ENCODE data around the gene FTO. TPM values are rescaled to one million over a fixed set of nuclear protein-coding genes. Genes with fewer than 3 reads are reported as not detected.
A peak's percentile ranks its signal among the peaks of the same experiment; 100 is the strongest.
"Not testable (repeated sequence)": the region's sequence is repeated elsewhere in the genome, so short reads cannot be mapped to it uniquely, and the experiment has no call there.

FTO gene
- total RNA-seq, 1 donor from 2014 or later: 110 TPM

GRCh38 chr16:53693320-53693719 is 10.6 kb upstream of the FTO start:
- H3K4me3 Mint-ChIP-seq: no peak overlapping the region
- Histone ChIP-seq H3K79me2 (ENCODE audit: low read depth) (no peaks in the 10 kb centered on the region), H3K9ac (no peak overlapping the region), H3K9me3 (ENCODE audit: low read depth) (no peaks in the 10 kb centered on the region), H3K4me3 (no peak overlapping the region), H3F3A (ENCODE audit: low read depth) (no peaks in the 10 kb centered on the region), H3K4me1 (no peaks in the 10 kb centered on the region), H4K20me1 (ENCODE audit: low read depth) (no peaks in the 10 kb centered on the region), H3K36me3 (peaks cover 14% of the 10 kb centered on the region), H3K27ac (no peak overlapping the region), H2AFZ (replicated peaks) (no peak overlapping the region), H3K27me3 (no peaks in the 10 kb centered on the region), H3K4me2 (no peak overlapping the region)
- no peaks in the 10 kb centered on the region for H3K27me3 Mint-ChIP-seq (ENCODE audit: insufficient read depth, low read depth)
- DNase-seq (ENCODE audit: low spot score): no peak
- no peaks in the 10 kb centered on the region for H3K4me1 Mint-ChIP-seq
- TF ChIP-seq, protein P1, sequence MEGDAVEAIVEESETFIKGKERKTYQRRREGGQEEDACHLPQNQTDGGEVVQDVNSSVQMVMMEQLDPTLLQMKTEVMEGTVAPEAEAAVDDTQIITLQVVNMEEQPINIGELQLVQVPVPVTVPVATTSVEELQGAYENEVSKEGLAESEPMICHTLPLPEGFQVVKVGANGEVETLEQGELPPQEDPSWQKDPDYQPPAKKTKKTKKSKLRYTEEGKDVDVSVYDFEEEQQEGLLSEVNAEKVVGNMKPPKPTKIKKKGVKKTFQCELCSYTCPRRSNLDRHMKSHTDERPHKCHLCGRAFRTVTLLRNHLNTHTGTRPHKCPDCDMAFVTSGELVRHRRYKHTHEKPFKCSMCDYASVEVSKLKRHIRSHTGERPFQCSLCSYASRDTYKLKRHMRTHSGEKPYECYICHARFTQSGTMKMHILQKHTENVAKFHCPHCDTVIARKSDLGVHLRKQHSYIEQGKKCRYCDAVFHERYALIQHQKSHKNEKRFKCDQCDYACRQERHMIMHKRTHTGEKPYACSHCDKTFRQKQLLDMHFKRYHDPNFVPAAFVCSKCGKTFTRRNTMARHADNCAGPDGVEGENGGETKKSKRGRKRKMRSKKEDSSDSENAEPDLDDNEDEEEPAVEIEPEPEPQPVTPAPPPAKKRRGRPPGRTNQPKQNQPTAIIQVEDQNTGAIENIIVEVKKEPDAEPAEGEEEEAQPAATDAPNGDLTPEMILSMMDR (IDR thresholded peaks at IDR 0.05): no peak
- TF ChIP-seq EZH2phosphoT487 (IDR thresholded peaks at IDR 0.05) (no peak), EZH2 (IDR thresholded peaks at IDR 0.05) (no peak)
- H3K36me3 Mint-ChIP-seq: peaks cover 34% of the 10 kb centered on the region
- H3K27ac Mint-ChIP-seq: no peak overlapping the region
- peaks cover 9% of the 10 kb centered on the region for H3K9me3 Mint-ChIP-seq

DNA sequence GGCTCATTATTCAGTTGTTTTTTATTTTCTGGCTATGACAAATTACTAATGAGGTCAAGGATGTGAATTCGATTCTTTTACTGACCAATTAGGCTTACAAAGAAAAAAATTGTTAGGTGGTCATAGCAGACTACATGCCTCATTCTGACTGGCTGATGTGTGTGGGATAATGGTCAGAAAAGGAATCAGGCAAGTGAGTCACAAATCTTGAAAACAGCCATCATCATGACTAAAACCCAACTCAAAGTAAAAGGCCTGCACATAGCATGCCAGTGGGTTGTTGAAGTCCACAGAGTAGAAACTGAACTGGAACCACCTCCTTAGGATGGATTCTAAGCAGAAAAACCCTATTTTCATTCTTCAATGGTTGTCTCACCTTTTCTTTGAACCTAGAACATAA is 8.9 kb upstream of the FTO start:
- Mint-ChIP-seq H3K9me3 (peaks cover 9% of the 10 kb centered on the region), H3K4me1 (no peaks in the 10 kb centered on the region), H3K4me3 (no peak overlapping the region), H3K27me3 (ENCODE audit: insufficient read depth, low read depth) (no peaks in the 10 kb centered on the region), H3K27ac (no peak overlapping the region), H3K36me3 (peaks cover 37% of the 10 kb centered on the region)
- H3K27me3 ChIP-seq: no peaks in the 10 kb centered on the region
- no peak overlapping the region for H3K4me2 ChIP-seq
- H3K4me3 ChIP-seq: no peak overlapping the region
- no peaks in the 10 kb centered on the region for H4K20me1 ChIP-seq (ENCODE audit: low read depth)
- H3F3A ChIP-seq (ENCODE audit: low read depth): no peaks in the 10 kb centered on the region
- H3K9me3 ChIP-seq (ENCODE audit: low read depth): no peaks in the 10 kb centered on the region
- no peak overlapping the region for H3K27ac ChIP-seq
- no peaks in the 10 kb centered on the region for H3K4me1 ChIP-seq
- no peak overlapping the region for H3K9ac ChIP-seq
- no peak for DNase-seq (ENCODE audit: low spot score)
- H3K79me2 ChIP-seq (ENCODE audit: low read depth): no peaks in the 10 kb centered on the region
- no peak for TF ChIP-seq EZH2phosphoT487 (IDR thresholded peaks at IDR 0.05)
- no peak for TF ChIP-seq EZH2 (IDR thresholded peaks at IDR 0.05)
- TF ChIP-seq, protein P1 (IDR thresholded peaks at IDR 0.05): no peak
- H3K36me3 ChIP-seq: peaks cover 14% of the 10 kb centered on the region
- no peak overlapping the region for H2AFZ ChIP-seq (replicated peaks)

DNA sequence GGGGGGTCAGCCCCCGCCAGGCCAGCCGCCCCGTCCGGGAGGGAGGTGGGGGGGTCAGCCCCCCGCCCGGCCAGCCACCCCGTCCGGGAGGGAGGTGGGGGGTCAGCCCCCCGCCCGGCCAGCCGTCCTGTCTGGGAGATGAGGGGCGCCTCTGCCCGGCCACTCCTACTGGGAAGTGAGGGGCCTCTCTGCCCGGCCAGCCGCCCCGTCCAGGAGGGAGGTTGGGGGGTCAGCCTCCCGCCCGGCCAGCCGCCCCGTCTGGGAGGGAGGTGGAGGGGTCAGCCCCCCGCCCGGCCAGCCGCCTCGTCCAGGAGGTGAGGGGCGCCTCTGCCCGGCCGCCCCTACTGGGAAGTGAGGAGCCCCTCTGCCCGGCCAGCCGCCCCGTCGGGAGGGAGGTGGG is 5.7 kb upstream of the FTO start:
- Histone ChIP-seq H3K79me2 (ENCODE audit: low read depth) (peaks cover 15% of the 10 kb centered on the region), H3K36me3 (peaks cover 11% of the 10 kb centered on the region)
- DNase-seq (ENCODE audit: low spot score); H3K9ac ChIP-seq; H2AFZ ChIP-seq (replicated peaks); H3K27me3 Mint-ChIP-seq (ENCODE audit: insufficient read depth, low read depth); H3K4me3 ChIP-seq; H3K4me2 ChIP-seq; H3K4me1 ChIP-seq; H3K4me1 Mint-ChIP-seq; H3K4me3 Mint-ChIP-seq; H3F3A ChIP-seq (ENCODE audit: low read depth); H3K27ac Mint-ChIP-seq; H3K9me3 ChIP-seq (ENCODE audit: low read depth); H3K27ac ChIP-seq; H3K9me3 Mint-ChIP-seq; H4K20me1 ChIP-seq (ENCODE audit: low read depth); H3K27me3 ChIP-seq: not testable (repeated sequence)
- peaks cover 28% of the 10 kb centered on the region for H3K36me3 Mint-ChIP-seq

DNA sequence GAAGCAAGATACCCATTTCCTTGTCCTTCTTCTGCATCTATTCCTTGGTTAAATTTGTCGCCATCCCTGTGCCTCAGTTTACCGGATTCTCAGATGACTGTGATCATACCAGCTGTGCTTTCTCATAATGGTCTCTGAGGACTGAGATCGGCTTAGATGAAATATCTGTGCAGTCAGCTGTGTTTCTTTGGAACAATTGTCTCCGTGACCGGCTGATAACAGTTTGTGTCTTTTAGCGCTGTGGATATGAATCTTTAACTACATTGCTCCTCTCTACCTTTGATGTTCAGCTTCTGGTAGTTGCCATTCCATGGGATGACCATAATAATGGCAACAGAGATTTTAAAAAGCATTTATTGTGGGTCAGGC is 473 bp downstream of the FTO start:
- peaks cover 9% of the 10 kb centered on the region for H3K4me1 Mint-ChIP-seq
- no peak overlapping the region for H3K27ac ChIP-seq
- peaks cover 4% of the 10 kb centered on the region for H3K27me3 Mint-ChIP-seq (ENCODE audit: insufficient read depth, low read depth)

More for the DNA sequence above, 473 bp downstream of the FTO start:
- H3K27ac Mint-ChIP-seq: no peak overlapping the region
- no peaks in the 10 kb centered on the region for H3K9me3 ChIP-seq (ENCODE audit: low read depth)
- peak overlapping the region; percentile 40 for H2AFZ ChIP-seq (replicated peaks)
- H3K36me3 Mint-ChIP-seq: peaks cover 15% of the 10 kb centered on the region
- TF ChIP-seq EZH2 (IDR thresholded peaks at IDR 0.05): no peak
- TF ChIP-seq, protein P1 (IDR thresholded peaks at IDR 0.05): no peak
- no peak for TF ChIP-seq EZH2phosphoT487 (IDR thresholded peaks at IDR 0.05)
- no peaks in the 10 kb centered on the region for H3K36me3 ChIP-seq
- no peaks in the 10 kb centered on the region for H3K27me3 ChIP-seq
- H3K4me2 ChIP-seq: peak overlapping the region; percentile 99
- H3K79me2 ChIP-seq (ENCODE audit: low read depth): peaks cover 70% of the 10 kb centered on the region
- peak; percentile 6 for DNase-seq (ENCODE audit: low spot score)
- H3K9ac ChIP-seq: peak overlapping the region; percentile 57
- no peaks in the 10 kb centered on the region for H3K4me1 ChIP-seq
- H3K4me3 Mint-ChIP-seq: peak overlapping the region; percentile 99
- H3K4me3 ChIP-seq: peak overlapping the region; percentile 74
- no peaks in the 10 kb centered on the region for H4K20me1 ChIP-seq (ENCODE audit: low read depth)
- H3K9me3 Mint-ChIP-seq: no peaks in the 10 kb centered on the region
- no peaks in the 10 kb centered on the region for H3F3A ChIP-seq (ENCODE audit: low read depth)
